Renal pelvis (tissue), 4 donors: ENCODE measurements around the gene RAB13. TPM values are rescaled to one million over a fixed set of nuclear protein-coding genes. Genes with fewer than 3 reads are reported as not detected.
"Not testable (repeated sequence)": the region's sequence is repeated elsewhere in the genome, so short reads cannot be mapped to it uniquely, and the experiment has no call there.

Experiments
- DNase-seq: peaks from one replicate; pipeline ENCODE4 v3.0.0-alpha.2; 2013
- polyA plus RNA-seq, 3 donors: library from polyadenylated mRNA; unstranded; fragments of 120-200 nt; gene quantifications; one replicate each; pipeline ENCODE4 v1.2.1, GENCODE V29; 2013; ENCODE audit not compliant: insufficient read length in 3 of 3

RAB13 gene
- polyA plus RNA-seq, 3 donors, result 153 to 184 (median 182) TPM

DNA sequence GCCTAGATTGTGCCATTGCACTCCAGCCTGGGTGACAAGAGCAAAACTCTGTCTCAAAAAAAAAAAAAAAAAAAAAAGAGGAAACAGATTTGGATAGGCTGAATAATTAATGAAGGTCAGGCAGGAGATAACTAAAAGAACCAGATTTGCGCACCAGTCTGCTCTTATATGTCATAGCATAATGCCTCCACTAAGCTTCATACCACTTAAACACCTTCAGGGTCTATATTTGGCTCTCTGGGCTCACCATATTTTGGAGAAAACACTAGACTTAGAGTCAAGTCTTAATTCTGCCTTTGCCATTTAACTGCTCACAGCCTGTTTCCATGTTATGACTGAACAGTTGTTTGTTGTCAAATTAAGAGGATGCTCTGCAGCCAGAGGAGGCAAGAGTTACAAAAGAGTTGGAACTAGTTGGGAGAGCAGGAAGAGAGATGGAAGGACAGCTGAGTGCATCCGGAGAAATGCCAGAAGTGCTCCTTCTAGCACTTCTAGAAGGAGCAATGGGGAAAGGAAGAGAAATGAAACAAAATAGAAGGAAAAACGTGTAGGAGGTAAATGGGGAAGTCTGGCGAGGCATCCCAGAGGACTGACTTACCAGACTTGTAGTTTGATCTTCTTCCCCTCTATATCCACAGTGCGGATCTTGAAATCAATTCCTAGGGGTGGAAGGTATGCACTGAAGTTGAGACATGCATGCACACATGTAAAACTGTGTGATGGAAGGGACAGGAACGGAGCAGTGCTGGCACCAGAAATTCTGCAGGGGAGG, 1.8 kb downstream of the RAB13 start:
- DNase-seq, result no peak

DNA sequence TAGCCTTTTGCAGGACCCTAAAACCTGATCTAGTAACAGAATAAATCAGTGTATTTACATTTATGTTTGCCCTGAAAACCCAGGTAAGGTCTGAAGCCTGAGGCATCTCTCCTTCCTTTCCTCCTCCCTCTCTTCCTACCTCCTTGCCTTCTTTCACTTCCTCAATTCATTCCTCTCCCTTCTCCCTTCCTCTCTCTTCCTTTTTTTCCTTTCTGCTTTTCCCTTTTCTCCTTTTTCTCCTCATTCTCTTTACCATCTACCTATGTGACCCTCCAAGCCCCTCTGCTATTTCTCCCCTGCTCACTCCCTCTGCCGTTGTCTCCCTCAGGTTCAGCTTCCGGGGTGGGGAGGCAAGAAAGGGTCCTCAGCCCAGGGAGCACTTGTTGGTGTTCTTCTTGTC, 4.4 kb downstream of the RAB13 start:
- not testable (repeated sequence) for DNase-seq

DNA sequence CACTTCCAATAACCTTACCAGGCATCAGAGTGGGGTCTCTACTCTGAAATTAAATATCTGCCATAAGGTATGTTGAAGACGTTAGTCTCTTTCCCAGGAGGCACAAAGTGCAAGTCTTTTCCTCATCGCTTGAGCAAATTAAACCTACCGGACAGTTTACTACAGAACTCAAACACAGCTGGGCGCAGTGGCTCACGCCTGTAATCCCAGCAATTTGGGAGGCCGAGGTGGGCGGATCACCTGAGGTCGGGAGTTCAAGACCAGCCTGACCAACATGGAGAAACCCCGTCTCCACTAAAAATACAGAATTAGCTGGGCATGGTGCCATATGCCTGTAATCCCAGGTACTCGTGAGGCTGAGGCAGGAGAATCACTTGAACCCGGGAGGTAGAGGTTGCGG, 7.0 kb downstream of the RAB13 start:
- DNase-seq, result not testable (repeated sequence)

DNA sequence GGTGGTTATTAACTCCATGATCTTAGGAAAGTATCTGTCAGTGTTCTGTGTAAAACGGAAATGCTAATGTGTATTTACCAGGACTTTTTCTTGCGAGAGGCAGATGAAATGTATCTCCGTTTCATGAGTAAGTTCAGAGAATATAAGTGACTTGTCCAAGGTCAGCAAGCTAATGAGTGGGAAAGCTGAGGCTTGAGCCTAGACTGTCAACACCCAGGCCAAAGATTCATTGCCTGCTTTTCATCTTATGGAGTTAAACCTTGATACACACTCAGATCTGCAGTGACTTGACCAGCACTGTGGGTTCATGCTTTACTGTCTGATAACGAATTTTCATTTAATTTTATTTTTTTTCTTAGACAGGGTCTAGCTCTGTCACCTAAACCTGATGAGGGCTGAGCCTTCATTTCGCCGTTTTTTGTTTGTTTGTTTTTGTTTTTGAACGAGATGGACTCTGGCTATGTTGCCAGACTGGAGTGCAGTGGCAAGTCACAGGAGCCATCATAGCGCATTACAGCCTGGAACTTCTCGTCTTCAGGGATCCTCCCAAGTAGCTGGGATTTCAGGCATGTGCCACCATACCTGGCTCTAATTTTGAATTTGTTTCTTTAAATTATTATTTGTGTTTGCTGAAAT, 7.7 kb downstream of the RAB13 start:
- no peak for DNase-seq

DNA sequence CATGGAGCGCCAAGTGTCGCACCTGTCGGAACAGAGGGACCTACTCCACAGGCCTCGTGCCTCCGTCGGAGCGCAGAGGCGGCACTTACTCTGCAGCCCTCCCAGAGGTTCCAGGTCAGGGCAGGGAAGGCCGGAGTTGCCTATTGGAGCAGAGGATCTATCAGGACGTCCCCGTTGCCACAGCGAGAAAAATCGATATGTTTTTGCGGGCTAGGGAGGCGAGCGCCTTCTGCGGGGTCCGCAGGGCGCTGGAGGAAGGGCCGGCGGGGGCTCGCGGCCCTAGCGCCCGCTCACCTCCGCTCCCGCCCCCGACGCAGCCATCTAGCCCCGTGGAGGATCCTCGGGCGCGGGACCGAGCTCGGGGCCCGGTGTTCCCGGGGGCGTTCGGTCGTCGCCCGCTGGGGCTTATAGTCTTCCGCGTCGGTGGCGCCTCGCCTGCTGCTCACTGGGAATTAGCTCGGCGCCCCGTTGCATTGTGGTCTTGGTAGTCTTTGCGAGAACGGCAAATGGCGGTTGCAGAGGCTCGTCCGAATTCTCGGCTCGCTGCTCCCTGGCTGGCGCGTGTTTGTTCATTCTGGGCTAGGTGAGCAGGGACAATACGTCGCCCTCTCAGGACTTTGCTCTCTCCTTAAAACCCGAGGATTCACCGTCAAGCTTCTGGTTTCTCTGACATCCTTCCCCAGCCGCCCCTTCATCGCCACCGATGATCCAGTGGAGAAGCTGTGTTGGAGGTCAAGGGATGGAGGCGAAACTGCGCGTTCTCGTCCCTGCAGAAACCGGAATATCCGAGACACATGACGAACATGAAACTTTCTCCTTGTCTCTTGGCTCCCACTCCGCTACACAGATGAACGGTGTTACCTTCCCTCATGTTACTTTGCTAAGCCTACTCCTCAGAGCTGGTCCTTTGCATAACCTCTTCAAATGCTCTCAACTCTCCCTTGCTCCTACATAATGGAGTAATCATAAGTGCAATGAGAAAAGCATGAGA, 8.6 kb downstream of the RAB13 start, which contains the start of gene JTB:
Gene JTB (minus strand): TSS at position 425 of the 991 bp plus-strand sequence. CDS start 422 bp downstream, at position 3.
- DNase-seq, result peak; percentile 86

DNA sequence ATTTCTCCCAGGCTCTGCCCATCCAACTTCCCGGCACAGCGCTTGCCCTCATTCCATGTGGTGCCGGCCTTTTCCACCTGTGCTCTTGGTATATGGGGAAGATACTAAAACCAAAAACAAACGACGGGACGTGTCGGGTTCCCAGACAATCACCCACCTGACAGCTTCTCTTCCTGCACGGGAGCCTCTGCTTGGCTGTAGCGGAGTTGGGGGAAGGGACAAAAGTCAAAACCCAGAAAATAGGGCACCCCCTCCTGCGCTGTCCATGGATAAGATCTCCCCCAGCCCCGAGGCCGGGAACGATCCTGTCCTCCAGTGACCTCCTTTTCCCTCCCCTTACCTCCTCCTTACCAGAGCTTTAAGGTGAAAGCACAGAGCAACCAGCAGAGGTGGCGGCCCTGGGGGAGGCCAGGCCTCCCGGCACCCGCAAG, 9.3 kb downstream of the RAB13 start:
- DNase-seq, result no peak

DNA sequence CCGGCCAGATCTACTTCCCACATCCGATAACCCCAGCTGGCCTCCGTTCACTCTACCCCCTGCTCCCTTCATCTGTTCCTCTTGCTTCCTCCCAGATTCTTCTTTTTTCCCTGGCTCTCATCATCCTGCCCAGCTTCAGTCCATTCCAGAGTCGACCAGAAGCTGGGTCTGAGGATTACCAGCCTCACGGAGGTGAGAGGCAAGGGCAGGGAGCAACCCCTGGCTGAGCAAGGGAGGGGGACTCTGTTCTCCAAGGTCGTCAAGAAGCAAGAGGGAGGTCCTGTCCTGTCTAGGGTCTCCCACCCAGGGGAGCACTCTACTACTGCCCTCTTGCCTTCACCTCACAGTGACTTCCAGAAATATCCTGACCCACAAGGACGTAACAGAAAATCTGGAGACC, 12.6 kb downstream of the RAB13 start:
- DNase-seq, result no peak

DNA sequence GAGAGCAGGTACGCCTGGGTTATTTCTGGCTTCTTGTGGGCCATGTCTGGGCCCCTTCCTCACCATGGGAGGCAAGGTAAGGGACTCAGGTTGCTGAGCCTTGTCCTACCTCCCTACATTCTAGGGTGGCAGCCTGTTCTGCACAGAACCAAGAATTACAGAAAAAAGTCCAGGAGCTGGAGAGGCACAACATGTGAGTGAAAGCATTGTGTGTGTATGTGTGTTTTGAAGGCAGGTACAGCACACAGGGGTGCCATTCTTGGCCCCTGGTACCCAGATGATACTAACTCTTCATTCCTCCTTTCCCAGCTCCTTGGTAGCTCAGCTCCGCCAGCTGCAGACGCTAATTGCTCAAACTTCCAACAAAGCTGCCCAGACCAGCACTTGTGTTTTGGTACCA, 13.1 kb downstream of the RAB13 start:
- no peak for DNase-seq

DNA sequence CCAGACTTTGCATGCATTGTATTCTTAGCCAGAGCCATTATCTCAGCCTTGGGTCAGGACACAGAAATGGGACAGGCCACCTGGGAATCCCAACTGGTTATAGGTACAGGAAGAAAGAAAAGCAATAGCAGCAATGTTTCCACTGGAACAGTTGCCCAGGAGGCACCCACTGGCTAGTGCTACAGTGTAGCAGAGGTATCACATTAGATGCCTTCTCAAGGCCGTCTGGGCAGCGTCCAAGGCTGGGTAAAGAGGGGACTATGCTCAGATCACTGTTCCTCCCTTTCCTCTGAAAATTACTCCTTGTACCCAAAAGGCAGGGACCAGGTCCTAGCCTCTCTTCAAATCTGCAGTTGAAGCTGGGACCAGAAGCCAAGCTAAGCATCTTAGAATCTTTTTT, 15.8 kb downstream of the RAB13 start:
- no peak for DNase-seq

DNA sequence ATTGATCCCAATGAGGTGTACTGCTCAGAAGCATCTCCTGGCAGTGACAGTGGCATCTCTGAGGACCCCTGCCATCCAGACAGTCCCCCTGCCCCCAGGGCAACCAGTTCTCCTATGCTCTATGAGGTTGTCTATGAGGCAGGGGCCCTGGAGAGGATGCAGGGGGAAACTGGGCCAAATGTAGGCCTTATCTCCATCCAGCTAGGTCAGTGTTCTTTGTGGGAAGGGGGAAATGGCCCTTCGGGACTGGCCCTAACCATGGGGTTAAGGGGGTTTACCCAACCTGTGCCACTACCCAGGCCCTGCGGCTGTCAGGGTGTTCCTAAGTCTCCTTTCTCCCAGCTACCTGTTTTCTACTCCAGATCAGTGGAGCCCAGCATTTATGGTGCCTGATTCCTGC, 17.2 kb downstream of the RAB13 start:
- DNase-seq, result no peak

DNA sequence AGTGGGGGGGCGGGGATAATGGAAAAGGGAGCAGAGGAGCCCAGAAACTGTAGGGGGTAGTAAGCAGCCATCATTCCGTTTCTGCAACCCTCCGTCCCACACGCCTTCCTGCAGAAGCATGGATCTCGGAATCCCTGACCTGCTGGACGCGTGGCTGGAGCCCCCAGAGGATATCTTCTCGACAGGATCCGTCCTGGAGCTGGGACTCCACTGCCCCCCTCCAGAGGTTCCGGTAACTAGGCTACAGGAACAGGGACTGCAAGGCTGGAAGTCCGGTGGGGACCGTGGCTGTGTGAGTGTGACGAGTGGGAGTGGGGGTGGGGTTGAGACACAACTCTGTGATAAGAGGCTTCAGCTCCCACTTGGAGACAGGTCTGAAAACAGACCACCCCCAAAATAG, 17.7 kb downstream of the RAB13 start:
- DNase-seq, result no peak

DNA sequence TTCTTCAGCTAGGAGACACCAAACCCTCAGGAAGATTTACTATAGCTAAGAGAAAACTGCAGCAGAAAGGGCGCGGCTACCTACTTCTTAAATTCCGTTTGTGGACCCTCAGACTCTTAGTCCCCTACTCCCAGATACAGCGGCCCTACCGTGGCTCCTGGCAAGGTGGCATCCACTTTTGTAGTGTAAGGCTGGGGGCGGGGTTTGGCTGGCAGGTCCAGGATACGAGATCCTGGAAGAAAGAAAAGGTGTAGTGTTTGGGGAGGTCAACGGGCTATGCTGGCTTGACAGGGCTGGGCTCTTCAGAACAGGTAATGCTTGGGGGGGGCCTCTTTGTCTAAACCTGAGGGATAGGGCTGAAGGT, 18.2 kb downstream of the RAB13 start:
- no peak for DNase-seq

DNA sequence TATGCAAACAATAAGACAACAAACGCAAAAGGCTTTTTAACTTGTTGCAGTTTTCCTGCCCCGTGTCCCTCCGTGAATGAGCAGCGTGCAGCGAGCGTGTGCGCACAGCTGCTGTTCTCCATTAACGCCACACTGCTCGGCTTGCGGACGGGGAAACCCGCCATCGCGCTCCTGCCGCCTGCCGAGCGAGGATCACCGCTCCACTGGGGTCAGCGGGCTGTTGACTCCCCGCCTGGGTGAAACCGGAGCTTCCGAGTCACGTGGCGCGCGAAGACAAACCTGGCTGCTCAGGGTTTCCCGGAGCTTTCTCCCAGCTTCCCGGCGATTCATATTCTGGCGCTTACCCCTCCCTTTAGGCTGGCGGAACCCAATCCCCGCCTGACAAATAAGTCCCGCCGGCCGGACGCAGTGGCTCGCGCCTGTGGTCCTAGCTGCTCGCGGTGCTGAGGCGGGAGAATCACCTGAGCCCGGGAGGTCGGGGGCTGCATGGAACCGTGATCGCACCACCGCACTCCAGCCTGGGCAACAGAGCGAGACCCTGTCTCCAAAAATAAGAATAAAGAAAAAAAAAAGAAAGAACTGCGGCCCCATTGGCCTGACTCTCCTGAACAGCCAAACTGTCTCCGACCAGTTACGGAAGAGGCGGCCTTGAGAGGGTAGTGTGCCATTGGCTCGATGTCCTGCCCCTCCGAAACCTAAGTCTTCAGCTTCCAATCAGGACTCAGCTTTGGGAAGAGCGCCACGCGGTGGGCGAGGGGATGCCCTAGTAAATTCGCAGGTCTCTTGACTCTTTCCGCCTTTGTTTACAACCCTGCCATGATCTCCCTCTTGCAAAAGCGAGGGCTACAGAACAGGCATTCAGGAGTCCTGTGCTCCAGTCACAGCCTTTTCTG, 18.8 kb downstream of the RAB13 start, which contains the start of gene CREB3L4:
Gene CREB3L4 (plus strand): TSS at position 796 of the 893 bp plus-strand sequence. CDS start 624 bp downstream, outside the sequence.
- DNase-seq, result peak; percentile 98

DNA sequence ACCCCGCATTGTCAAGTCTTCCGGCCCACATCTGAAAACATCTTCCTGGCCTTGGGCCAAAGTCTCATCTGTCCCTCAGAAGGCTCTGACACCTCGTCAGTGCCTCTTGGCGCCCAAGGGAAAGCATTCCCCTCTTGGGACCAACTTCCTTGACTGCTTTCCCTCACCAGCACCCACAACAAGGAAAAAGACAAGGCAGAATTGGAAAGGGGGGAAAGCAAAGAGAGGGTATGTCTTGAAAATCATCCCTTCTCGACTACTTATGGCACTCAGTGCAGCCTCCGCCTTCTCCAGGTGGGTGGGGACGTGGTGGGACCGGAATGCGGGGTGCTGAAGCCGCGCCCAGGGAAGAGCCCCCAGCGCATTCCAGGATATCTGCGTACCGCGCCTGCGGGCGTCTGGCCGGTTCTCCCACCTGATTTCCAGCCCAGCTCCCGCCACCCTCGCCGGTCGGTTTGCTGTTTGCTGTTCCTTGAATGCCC, 22.2 kb downstream of the RAB13 start:
- no peak for DNase-seq

DNA sequence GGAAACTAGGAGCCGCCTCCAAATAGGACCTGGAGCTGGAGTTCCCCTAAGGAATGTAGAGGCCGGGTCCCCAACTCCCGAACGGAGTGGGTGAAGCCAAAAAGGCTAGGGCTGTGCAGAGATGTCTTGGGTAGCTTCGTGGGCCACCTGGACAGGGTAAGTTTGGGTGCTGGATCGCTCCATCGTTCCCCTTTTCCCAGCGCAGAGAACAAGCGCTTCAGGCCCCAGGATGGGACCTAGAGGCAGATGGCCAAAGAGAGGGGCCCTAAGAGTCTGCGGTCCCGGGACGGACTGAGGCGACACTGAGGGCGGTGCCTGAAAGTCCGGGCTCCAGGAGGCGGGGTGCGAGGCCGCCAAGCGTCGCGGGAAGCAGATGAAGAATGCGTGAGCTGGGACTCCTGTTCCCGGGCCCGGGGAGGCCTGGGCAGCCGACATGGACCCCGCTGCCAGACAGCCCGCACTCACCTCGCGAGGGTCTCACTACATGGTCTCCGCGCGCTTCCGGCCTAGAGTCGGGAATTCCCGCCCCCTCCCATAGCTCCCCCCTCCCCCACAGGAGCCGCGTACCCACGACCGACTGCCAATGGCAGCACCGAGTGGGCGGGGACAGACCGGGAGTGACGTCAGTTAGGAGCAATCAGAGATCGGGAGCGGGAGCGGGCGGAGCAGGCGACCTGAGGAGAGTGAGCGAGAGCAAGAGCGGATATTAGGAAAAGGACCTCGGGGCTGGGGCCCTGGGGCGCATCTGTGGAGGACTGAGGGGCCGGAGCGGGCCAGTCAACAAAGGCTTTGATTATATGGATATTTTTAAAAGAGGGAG, 22.9 kb downstream of the RAB13 start, which contains the start of gene SLC39A1:
Gene SLC39A1 (minus strand): TSS at position 508 of the 820 bp plus-strand sequence. CDS start 822 bp downstream, outside the sequence.
- DNase-seq, result peak; percentile 98

DNA sequence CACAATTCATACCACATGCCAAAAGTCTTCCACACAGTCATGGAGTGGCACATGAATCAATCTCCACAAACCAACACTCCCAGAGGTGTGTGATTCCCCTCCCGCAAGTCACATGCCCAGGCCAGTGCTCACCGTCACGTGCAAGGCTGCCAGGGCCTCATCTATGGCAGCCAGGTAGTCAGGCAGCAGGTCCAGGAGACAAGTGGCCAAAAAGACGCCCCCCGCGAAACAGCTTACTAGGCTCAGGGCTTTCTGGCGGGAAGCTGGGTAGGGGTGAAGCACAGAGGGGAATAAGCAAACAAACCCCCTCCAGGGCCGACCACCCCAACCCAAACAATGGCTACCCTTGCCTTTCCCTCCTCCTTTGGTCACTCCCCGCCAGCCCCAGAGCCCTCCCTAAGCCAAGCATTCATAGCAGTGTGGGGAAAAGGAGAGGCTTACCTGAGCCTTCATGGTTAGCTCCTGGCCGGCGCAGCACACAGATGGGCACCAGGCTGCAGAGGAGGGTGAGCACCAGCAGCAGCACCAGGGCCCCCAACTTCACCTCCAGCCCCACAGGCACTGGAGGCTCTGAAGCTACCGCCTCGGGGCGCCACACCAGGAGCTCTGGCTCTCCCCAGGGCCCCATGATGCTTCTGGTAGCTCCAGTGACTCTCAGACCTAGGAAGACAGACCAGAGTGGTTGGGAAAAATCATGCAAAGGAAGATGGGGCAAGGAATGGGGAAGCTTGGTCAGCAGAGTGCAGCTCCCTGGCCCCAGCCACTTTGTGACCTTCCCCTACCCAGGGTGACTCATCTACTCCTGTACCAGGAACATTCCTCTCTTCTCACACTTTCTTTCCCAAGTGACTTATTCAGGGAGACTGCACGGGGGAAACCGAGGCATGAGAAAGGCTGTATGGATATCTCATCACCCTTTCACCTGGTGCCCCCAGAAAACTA, 23.8 kb downstream of the RAB13 start:
- no peak for DNase-seq

DNA sequence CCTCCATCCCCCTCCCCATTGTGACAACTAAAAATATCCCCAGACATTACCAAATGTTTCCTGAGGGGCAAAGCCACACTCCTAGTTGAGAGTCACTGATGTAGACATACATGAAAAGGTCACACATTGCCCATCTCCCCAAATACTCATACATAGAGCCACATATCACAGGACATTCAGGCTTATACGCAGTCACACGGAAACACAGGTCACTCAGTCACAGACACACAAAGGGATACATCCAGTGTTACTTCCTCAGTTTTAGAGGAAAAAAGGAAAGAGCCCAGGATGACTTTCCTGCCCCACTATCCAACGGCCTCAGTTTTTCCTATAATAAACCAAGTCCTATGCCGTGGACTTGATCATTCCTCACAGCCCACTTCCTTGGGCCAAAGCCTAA, 24.7 kb downstream of the RAB13 start:
- no peak for DNase-seq

DNA sequence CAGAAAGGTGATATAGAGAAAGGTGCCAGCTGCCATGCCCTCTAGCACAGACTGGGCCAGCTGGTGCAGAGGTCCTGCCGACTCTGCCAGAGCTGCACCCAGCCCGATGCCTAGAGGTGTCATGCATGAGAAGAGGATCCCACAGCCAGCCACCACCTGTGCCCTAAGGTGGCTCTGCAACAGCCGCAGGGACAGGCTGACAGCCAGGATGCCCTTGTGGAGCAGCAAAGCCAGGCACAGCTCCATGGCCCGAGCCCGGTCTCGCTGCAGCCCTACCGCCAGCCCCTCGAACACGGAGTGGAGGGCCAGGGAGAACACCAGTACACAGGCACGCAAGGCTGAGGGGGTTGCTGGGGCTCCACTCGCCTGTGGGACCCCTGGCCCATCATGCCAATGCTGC, 25.9 kb downstream of the RAB13 start:
- no peak for DNase-seq

DNA sequence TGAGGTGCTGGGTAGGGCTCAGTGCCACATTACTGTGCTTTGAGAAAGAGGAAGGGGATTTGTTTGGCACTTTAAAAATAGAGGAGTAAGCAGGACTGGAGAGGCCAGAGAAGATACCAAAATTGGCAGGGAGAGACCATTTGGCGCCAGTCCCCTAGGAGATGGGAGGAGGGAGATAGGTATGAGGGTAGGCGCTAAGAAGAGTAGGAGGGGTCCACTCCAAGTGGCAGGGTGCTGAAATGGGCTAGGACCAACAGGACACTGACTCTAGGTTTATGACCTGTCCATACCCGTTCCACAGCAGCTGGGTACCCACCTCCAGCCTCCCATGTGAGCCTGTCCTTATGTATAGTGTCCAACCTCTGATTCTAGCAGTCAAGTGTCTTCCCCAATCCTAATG, 26.7 kb downstream of the RAB13 start:
- no peak for DNase-seq
